ENCODE results near the gene ISYNA1.

GRCh38 chr19:18484992-18485391, 47.1 kb upstream of the ISYNA1 start:
- TF ChIP-seq HDAC2 (IDR thresholded peaks at IDR 0.05) (no peak), MAX (IDR thresholded peaks at IDR 0.05) (no peak), ELK1 (IDR thresholded peaks at IDR 0.05; ENCODE audit: low read depth, low read length) (no peak)
